Measurements from ENCODE around the gene FBXO21.

DNA sequence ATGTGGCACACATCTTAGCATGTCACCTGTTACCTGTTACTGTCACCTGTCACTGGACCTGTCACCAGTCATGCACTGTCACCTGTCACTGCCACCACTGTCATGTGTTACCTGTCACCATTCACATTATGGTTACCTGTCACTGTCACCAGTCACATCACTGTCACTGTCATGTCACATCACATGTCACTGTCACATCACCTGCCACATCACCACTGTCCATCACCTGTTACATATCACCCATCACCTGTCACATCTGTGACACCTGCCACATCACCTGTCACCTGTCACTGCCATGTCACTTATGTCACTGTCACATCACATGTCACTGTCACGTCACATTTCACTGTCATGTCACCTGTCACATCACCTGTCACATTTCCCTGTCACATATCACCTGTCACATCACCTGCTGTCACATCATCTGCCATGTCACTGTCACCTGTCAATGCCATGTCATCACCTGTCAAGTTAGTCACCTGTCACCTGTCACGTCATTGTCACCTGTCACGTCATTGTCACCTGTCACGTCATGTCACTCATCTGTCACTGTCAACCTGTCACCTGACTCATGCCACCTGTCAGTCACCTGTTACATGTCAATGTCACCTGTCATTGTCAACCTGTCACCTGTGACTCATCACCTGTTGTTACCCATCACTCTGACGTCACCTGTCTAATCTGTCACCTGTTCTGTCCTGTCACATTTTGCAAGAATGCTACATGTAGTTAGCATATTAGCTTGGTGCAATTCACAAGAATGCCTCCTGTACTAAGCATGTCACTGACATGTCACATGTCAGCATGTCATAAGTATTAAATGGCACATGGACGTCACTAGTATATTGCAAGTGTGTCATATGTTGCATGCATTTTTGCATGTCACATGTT is 62.1 kb downstream of the FBXO21 start:
- TF ChIP-seq, protein P1, sequence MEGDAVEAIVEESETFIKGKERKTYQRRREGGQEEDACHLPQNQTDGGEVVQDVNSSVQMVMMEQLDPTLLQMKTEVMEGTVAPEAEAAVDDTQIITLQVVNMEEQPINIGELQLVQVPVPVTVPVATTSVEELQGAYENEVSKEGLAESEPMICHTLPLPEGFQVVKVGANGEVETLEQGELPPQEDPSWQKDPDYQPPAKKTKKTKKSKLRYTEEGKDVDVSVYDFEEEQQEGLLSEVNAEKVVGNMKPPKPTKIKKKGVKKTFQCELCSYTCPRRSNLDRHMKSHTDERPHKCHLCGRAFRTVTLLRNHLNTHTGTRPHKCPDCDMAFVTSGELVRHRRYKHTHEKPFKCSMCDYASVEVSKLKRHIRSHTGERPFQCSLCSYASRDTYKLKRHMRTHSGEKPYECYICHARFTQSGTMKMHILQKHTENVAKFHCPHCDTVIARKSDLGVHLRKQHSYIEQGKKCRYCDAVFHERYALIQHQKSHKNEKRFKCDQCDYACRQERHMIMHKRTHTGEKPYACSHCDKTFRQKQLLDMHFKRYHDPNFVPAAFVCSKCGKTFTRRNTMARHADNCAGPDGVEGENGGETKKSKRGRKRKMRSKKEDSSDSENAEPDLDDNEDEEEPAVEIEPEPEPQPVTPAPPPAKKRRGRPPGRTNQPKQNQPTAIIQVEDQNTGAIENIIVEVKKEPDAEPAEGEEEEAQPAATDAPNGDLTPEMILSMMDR (IDR thresholded peaks at IDR 0.05) = no peak
- TF ChIP-seq POLR2AphosphoS5 (IDR thresholded peaks at IDR 0.05) (peak in 2 of 3 donors; percentile 27 to 35), POLR2A (IDR thresholded peaks at IDR 0.05) (no peak)
